K562 (cell line): ENCODE measurements around the gene NDST3. TPM values are rescaled to one million over a fixed set of nuclear protein-coding genes. Genes with fewer than 3 reads are reported as not detected.

Experiments used
- ATAC-seq: fragments of 200-7000 bp; cut with Tn5 transposase; 3 replicates; pipeline ENCODE4 v1.9.1; 2020; ENCODE audit warnings: moderate library complexity
- BruUV-seq: library from RNA; stranded (reverse); fragments of 400-500 nt; replicated peaks from 2 replicates; lab custom pipeline; 2021; lab: Mats Ljungman, UMichigan
- CTCF ChIA-PET: fragments of 300-600 bp; formaldehyde crosslinking; extraction: SDS; loops from one replicate; lab custom pipeline; 2021; ENCODE audit warnings: low intra/inter-chr PET ratio; lab: Yijun Ruan, JAX
- POLR2A ChIA-PET: fragments of 300-600, 350-650 bp; sonication (Branson Sonifier 250); formaldehyde crosslinking; extraction: SDS; loops from one replicate; lab custom pipeline; 2021; ENCODE audit warnings: antibody characterized with exemption, inconsistent platforms; lab: Yijun Ruan, JAX
- DNase-seq, 4 experiments: peaks; one replicate each; pipeline versions ENCODE4 v3.0.0 to v3.0.0-alpha.2; 2011 to 2018; ENCODE audit warnings: low spot score in 3 of 4, mixed read lengths in 3 of 4; ENCODE audit errors: extremely low read depth in 1 of 4
- FAIRE-seq: peaks from 2 replicates; lab custom pipeline; 2011; peaks lifted over from hg19 to GRCh38; lab: Jason Lieb, UNC
- H2AFZ ChIP-seq: 2 replicates; pipeline ENCODE4 v1.6.0; 2011; ENCODE audit warnings: low read depth, low read length, control low read depth, inconsistent platforms
- H3K27ac ChIP-seq: fragments of 200-600 bp; 3 replicates; pipeline ENCODE4 v1.8.0; 2011; ENCODE audit warnings: low read depth, mild to moderate bottlenecking, control low read depth, inconsistent platforms, low read length, moderate library complexity, mixed read lengths; ENCODE audit errors: extremely low read depth
- H3K27me3 ChIP-seq, 2 experiments: fragments of 300-600 bp in 1 of 2; 2 replicates in 1 of 2; 3 replicates in 1 of 2; pipeline versions ENCODE4 v1.6.0 to v1.8.0; 2011; ENCODE audit warnings: inconsistent platforms in 2 of 2, low read length in 2 of 2, mild to moderate bottlenecking in 1 of 2, mixed read lengths in 1 of 2, moderate library complexity in 1 of 2; ENCODE audit not compliant: control insufficient read depth in 2 of 2, insufficient read depth in 2 of 2
- H3K36me3 ChIP-seq: fragments of 300-600 bp; 3 replicates; pipeline ENCODE4 v1.8.0; 2011; ENCODE audit warnings: mild to moderate bottlenecking, low read length, inconsistent platforms; ENCODE audit not compliant: control insufficient read depth, insufficient read depth
- H3K4me1 ChIP-seq, 2 experiments: fragments of 200-600 bp in 1 of 2; replicated peaks in 1 of 2; 2 replicates in 1 of 2; 3 replicates in 1 of 2; pipeline versions ENCODE4 v1.5.1 to v1.8.0; 2011; ENCODE audit warnings: inconsistent platforms in 2 of 2, low read length in 2 of 2, mild to moderate bottlenecking in 1 of 2, mixed read lengths in 1 of 2, moderate library complexity in 1 of 2; ENCODE audit not compliant: control insufficient read depth in 2 of 2, insufficient read depth in 2 of 2
- H3K4me2 ChIP-seq: 2 replicates; pipeline ENCODE4 v1.6.1; 2011; ENCODE audit warnings: low read length, control low read depth, inconsistent platforms, mixed read lengths; ENCODE audit not compliant: insufficient read depth
- H3K4me3 ChIP-seq: fragments of 200-600 bp; sonication (generic), shearing (Covaris generic); 2 replicates; pipeline ENCODE4 v1.5.1; 2016; ENCODE audit warnings: control low read depth, inconsistent platforms
- H3K79me2 ChIP-seq: fragments of 200-600 bp; 3 replicates; pipeline ENCODE4 v1.8.0; 2011; ENCODE audit warnings: low read length, inconsistent platforms; ENCODE audit not compliant: control insufficient read depth, insufficient read depth
- H3K9ac ChIP-seq, 2 experiments: 2 replicates each; pipeline versions ENCODE4 v1.6.0 to v1.6.1; 2011; ENCODE audit warnings: low read depth in 2 of 2, low read length in 2 of 2, control low read depth in 1 of 2, inconsistent platforms in 1 of 2, mild to moderate bottlenecking in 1 of 2, mixed read lengths in 1 of 2; ENCODE audit not compliant: insufficient read depth in 1 of 2
- H3K9me1 ChIP-seq: one replicate; pipeline ENCODE4 v1.6.0; 2011; ENCODE audit warnings: inconsistent platforms, mild to moderate bottlenecking, low read length, moderate library complexity; ENCODE audit not compliant: control insufficient read depth, insufficient read depth
- H3K9me3 ChIP-seq: replicated peaks from 2 replicates; pipeline ENCODE4 v1.5.1; 2011; ENCODE audit warnings: low read depth, low read length, inconsistent platforms; ENCODE audit not compliant: control insufficient read depth, insufficient read depth
- H4K20me1 ChIP-seq: replicated peaks from 2 replicates; pipeline ENCODE4 v1.6.1; 2011; ENCODE audit warnings: low read length, inconsistent platforms, mixed read lengths; ENCODE audit not compliant: control insufficient read depth, insufficient read depth
- ASH1L ChIP-seq: fragments of 450-650 bp; IDR thresholded peaks from 2 replicates; pipeline ENCODE4 v1.6.1; 2018; ENCODE audit warnings: borderline replicate concordance, mild to moderate bottlenecking, low read depth; ENCODE audit not compliant: partially characterized antibody
- BCL6 ChIP-seq: fragments of 250-450 bp; sonication (Bioruptor Pico); IDR thresholded peaks from 2 replicates; pipeline ENCODE4 v1.4.0; 2020
- CEBPZ ChIP-seq: fragments of 150-350 bp; IDR thresholded peaks from 2 replicates; pipeline ENCODE4 v1.6.1; 2014; ENCODE audit warnings: low read depth, mild to moderate bottlenecking, low read length, borderline replicate concordance
- CSDE1 ChIP-seq, 2 experiments: fragments of 450-650 bp; IDR thresholded peaks; 2 replicates each; pipeline ENCODE4 v1.6.1; 2016; ENCODE audit warnings: mild to moderate bottlenecking in 1 of 2
- ETV6 ChIP-seq, 3 experiments: fragments of 150-350 bp in 1 of 3; sonication (generic) in 1 of 3; formaldehyde crosslinking in 1 of 3; IDR thresholded peaks; 2 replicates each; pipeline versions ENCODE4 v1.6.1 to v1.8.0; 2014 to 2022; ENCODE audit warnings: borderline replicate concordance in 2 of 3, low read depth in 2 of 3, antibody characterized with exemption in 1 of 3, low read length in 1 of 3, mild to moderate bottlenecking in 1 of 3, missing genetic modification reagents in 1 of 3
- HCFC1 ChIP-seq: IDR thresholded peaks from 2 replicates; pipeline ENCODE4 v1.6.1; 2012; ENCODE audit warnings: low read depth, low read length, improper control_type of control experiment
- NFYB ChIP-seq: IDR thresholded peaks from 2 replicates; pipeline ENCODE4 v1.6.1; 2011; ENCODE audit warnings: mild to moderate bottlenecking, moderate library complexity; ENCODE audit not compliant: insufficient read length; ENCODE audit errors: extremely low read depth
- PHB2 ChIP-seq: fragments of 450-650 bp; IDR thresholded peaks from 2 replicates; pipeline ENCODE4 v1.6.1; 2017; ENCODE audit warnings: low read depth
- PHF8 ChIP-seq: fragments of 200-600 bp; sonication (generic); IDR thresholded peaks from 2 replicates; pipeline ENCODE4 v1.6.1; 2012; ENCODE audit warnings: mixed run types, mild to moderate bottlenecking, inconsistent platforms, low read length, moderate library complexity, borderline replicate concordance
- PRPF4 ChIP-seq: fragments of 200-400 bp; formaldehyde crosslinking; IDR thresholded peaks from one replicate; pipeline ENCODE4 v1.6.1; 2017; ENCODE audit warnings: low read length, low read depth, mild to moderate bottlenecking; ENCODE audit not compliant: insufficient read depth, poor library complexity, severe bottlenecking
- RFX7 ChIP-seq: fragments of 250-450 bp; sonication (Bioruptor Pico); IDR thresholded peaks from 2 replicates; pipeline ENCODE4 v1.5.1; 2021; ENCODE audit warnings: mild to moderate bottlenecking
- SMARCC2 ChIP-seq: fragments of 450-650 bp; IDR thresholded peaks from 2 replicates; pipeline ENCODE4 v1.6.1; 2017; ENCODE audit warnings: antibody characterized with exemption, moderate library complexity, mild to moderate bottlenecking, low read depth
- ZFP30 ChIP-seq: fragments of 250-450 bp; sonication (Bioruptor Pico); IDR thresholded peaks from 2 replicates; pipeline ENCODE4 v1.8.0; 2022; ENCODE audit warnings: moderate library complexity, mild to moderate bottlenecking, inconsistent platforms, borderline replicate concordance
- ZNF655 ChIP-seq: fragments of 250-450 bp; sonication (Bioruptor Pico); IDR thresholded peaks from 2 replicates; pipeline ENCODE4 v1.5.0; 2021
- WGBS: fragments of 100-300 bp; shearing (Covaris generic); methylation state at CpG from one replicate; pipeline ENCODE4 v1.1.6; 2016; ENCODE audit warnings: low coverage, mixed read lengths; ENCODE audit not compliant: insufficient coverage; ENCODE audit errors: missing lambda C conversion rate; 5-methylcytosine and 5-hydroxymethylcytosine counted together
- in situ Hi-C: fragments of 300-500 bp; cut with MboI; formaldehyde crosslinking; loops from 4 replicates; pipeline ENCODE4 v1.15.0; 2018; ENCODE audit warnings: inconsistent platforms, mixed read lengths
- intact Hi-C: fragments of 100-400 bp; cut with micrococcal nuclease; formaldehyde crosslinking; loops from 2 replicates; pipeline ENCODE4 v1.14.2; 2022
- polyA plus RNA-seq, 8 experiments: library from polyadenylated mRNA; depleted of rRNA in 4 of 8; stranded (reverse) in 5 of 8; unstranded in 3 of 8; fragments of >200 nt; fragmentation: Nextera tagmentation in 2 of 8; fragmentation: Illumina TruSeq in 1 of 8; extraction: Ambion mirVana in 2 of 8; extraction: Trizol in 1 of 8; gene quantifications; 2 replicates each; pipeline versions ENCODE4 v1.2.1 to v1.2.3, GENCODE V29; 2011 to 2014; ENCODE audit warnings: inconsistent platforms in 1 of 8, missing spikeins in 1 of 8
- total RNA-seq, 7 experiments: library from RNA; depleted of rRNA in 6 of 7; stranded (reverse); fragments of >200 nt in 6 of 7; fragmentation: Illumina TruSeq in 2 of 7; extraction: Trizol in 2 of 7; gene quantifications; 2 replicates each; pipeline versions ENCODE4 v1.2.1 to v1.2.3, GENCODE V29; 2011 to 2021; ENCODE audit warnings: low replicate concordance in 1 of 7

Gene NDST3
- total and polyA plus RNA-seq, 9 of the 15 experiments (the other 6 are each of a cell fraction or from before 2014, with no cell fraction given): not detected

- H3K4me1 ChIP-seq: no peaks in the 10 kb centered on the region
- H2AFZ ChIP-seq: no peak overlapping the region
- no peaks in the 10 kb centered on the region for H3K36me3 ChIP-seq
- no peak overlapping the region for H3K9ac ChIP-seq
- ChIA-PET CTCF (no interaction called here), POLR2A (no interaction called here)
- no peaks in the 10 kb centered on the region for H3K9me1 ChIP-seq
- intact Hi-C loops (no loop called here), in situ Hi-C loops (no loop called here)
- no peaks in the 10 kb centered on the region for H3K79me2 ChIP-seq
- 0% methylated on average over 2 of the region's 2 CpGs for WGBS
- no peak overlapping the region for H3K27ac ChIP-seq
- H3K27me3 ChIP-seq: no peaks in the 10 kb centered on the region
- FAIRE-seq (no peak), ATAC-seq (no peak), DNase-seq (no peak)
- no peaks in the 10 kb centered on the region for H4K20me1 ChIP-seq
- H3K9me3 ChIP-seq: no peaks in the 10 kb centered on the region
- no peak for TF ChIP-seq CEBPZ
- TF ChIP-seq HCFC1: no peak
- no peak for TF ChIP-seq PHF8
- no peak for TF ChIP-seq RFX7 (CRISPR knock-in tag)
- TF ChIP-seq PHB2: no peak
- no peak for TF ChIP-seq ETV6 (IDR thresholded peaks at IDR 0.05; ENCODE audit: borderline replicate concordance in 1 of 2, low read depth in 2 of 2, low read length in 1 of 2)
- TF ChIP-seq ETV6 (CRISPR knock-in tag; IDR thresholded peaks at IDR 0.05; ENCODE audit: borderline replicate concordance): no peak
- no peak for TF ChIP-seq BCL6
- TF ChIP-seq ZFP30 (CRISPR knock-in tag): no peak
- no peak for TF ChIP-seq CSDE1 (IDR thresholded peaks at IDR 0.05)
- TF ChIP-seq ZNF655 (CRISPR knock-in tag): no peak
- no peak for TF ChIP-seq SMARCC2
- no peak for TF ChIP-seq NFYB
- no peak for TF ChIP-seq ASH1L
- TF ChIP-seq PRPF4: no peak
- H3K4me3 ChIP-seq: no peak overlapping the region
- no TSS peak for BruUV-seq
- no peak overlapping the region for H3K4me2 ChIP-seq
Observed at GRCh38 chr4:118102195-118102594, 67.9 kb downstream of the NDST3 start.
